Measurements from ENCODE around the gene ZRANB1.

ZRANB1 gene

DNA sequence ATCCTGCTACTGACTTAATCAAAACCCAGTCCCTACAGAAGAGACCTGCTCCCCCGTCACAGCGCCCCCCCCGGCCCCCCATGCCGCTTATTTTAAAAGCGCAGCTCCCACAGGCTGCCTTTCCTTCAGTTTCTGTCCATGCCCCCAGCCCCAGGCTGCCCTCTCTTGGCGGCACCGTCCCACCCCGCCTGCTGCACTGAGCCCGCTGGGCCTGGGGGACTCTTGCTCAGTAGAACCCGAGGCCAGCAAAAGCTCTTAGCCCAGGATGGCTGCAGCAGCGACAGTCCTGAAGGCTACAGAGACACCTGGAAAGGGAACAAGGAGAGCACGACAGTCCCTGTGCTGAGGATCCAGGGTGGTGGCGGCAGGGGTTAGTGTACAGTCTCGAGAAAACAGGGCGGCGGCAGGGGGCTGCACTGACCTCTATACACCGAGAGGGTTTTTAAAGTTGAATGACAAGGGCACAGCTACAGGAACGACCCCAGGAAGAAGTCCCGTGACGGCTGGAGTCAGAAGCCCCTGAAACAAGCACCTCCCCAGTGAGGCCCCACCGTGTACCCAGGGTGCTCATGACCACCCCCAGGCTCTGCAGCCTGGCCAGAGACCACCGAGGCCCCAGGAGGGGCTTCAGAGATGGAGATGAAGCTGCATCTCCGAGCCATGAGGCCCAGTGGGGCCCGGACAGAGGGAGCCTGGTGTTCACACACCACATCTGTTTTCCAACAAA, 54.4 kb downstream of the ZRANB1 start:
- no peak for DNase-seq

DNA sequence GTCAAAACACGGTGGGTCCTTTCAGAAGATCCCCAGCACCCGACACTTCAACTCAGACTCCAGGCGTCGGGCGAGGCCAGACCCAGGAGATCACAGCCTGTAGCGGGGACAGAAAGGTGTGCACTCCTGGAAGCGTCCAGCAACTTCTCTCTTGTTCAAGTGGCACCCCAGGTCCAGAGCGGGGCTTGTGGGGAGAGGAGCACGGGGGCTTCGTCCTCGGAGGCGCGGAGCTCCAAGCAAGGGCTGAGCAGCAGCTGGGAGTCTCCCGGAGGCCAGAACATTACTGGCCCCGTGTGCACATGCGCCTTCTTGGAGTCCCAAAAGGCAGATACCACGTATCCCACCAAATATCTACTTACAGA, 54.9 kb downstream of the ZRANB1 start:
- DNase-seq: no peak

DNA sequence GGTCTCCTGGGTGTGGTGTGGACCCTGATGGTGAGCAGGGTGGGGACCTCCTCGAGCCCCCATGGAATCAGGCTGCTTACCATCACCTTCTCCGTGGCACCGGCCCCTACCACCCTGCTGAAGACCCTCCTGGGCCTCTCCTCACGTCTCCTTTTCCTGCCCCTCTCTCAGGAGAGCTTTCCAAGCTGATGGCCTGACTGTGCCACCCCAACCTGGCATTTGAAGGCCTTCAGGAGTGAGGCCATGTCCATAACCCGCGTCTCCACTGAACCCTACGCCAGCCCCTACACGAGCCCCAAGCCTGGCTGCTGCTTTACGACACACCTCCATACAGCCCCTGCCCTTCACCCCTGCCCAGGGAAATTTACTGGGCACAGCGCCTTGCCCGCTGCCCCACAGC, 55.4 kb downstream of the ZRANB1 start:
- no peak for DNase-seq

DNA sequence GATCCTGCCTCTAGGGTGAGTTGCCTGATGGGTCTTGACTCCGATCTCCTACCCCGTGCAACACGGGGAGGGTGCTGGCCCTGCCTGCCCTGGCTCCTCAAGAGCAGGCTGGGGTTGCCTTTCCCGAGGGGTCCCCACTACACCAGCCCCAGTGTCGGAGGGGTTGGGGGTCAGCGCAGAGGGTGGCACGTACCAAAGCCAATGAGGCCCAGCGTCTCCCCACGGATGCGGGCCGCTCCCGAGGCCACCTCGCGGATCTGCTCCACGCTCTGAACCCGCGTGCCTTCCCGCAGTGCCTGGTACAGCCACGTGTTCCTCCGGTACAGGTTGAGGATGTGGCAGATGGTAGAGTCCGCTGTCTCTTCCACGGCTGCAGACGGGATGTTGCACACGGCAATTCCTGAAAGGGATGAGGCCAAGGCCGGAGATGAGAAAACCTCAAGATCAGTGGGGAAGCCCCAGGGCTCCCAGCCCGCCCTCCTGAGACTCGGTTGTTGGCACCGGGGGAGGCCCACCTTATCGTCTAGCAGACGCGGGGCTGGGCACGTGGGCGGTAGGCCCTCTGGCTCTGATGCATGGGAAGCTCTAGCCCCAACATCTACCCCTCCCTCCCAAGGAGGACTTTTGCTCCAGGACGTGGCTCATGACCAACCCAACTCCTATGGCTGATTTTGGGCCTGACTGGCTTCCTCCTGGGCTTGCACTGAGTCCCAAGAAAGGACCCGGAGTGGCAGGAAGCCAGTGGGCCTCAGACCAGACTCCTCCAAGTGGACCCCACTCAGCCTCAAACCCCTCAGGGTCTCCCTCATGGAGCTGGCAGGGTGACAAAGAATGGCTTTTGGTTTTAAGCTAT, 56.1 kb downstream of the ZRANB1 start:
- no peak for DNase-seq

DNA sequence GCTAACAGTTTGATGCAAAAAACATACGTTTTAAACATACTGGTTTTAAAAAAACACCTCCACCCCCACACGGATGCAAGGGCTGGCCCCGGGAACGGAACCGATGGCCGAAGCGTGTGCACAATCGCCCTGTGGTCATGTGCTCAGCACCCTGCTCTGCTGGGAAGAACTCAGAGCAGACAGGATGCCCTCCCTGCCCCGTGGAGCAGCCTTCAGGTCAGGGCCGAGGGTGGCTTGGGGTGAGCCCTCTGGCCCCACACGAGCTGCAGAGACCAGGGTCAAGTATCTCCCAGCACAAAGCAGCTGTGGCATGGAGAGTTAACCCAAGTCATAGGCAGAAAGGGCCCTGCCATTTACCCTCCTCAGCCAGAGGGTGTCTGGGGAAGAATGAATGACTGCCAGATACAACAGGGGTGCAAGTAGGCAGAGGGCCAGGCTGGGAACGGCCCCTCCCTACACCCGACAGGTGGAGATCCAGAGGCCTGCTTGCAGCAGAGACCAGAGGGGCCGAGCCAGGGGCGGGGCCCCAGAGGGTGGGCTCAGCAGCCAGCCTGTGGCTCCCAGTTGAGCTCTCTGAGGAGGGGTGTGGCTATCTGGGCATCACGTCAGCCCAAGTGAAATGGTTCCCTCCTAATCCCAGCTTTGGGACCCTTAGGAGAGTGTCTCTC, 56.8 kb downstream of the ZRANB1 start:
- DNase-seq: no peak

DNA sequence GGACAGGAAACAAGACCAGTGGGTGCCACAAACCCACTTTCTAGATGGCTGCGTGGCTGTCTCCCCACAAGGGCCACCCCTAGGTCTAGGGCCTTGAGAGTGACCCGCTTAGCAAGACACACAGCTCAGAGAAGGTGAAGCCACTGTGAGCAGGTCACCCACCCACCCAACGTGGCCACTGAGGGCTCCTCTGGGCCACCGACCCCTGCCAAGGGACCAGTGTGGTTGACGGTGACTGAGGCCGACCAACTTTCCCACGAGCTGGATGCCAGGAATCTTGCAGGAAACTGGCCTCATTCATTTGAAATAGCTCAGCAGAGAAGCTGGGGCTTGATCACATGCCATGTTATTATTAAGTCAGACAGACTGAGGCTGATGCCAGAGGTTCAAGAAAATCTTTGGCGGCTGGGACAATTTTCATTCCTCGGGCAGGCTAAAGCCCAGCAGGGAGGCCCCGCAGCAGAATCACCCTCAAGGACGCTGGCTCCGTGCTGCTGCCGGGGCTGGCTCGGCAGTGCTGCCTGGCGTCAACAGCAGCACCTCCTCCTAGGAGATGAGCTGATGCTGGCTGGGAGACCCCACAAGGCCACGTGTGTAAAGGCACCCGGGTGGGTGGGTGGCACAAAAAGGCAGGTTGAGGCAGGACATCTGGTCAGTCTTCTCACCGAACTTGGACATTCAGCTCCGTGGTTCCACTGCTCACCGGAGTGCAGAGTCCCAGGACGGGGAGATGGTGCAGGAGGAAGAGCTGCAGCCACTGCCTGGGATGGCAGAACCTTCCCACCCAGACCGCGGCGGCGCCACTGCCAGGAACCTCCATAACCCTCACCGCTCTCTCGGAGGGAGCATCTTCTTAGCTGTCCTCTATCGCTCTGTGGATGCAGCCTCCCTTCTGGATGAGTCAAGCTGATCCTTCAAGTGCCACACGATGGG, 57.8 kb downstream of the ZRANB1 start:
- DNase-seq: no peak

DNA sequence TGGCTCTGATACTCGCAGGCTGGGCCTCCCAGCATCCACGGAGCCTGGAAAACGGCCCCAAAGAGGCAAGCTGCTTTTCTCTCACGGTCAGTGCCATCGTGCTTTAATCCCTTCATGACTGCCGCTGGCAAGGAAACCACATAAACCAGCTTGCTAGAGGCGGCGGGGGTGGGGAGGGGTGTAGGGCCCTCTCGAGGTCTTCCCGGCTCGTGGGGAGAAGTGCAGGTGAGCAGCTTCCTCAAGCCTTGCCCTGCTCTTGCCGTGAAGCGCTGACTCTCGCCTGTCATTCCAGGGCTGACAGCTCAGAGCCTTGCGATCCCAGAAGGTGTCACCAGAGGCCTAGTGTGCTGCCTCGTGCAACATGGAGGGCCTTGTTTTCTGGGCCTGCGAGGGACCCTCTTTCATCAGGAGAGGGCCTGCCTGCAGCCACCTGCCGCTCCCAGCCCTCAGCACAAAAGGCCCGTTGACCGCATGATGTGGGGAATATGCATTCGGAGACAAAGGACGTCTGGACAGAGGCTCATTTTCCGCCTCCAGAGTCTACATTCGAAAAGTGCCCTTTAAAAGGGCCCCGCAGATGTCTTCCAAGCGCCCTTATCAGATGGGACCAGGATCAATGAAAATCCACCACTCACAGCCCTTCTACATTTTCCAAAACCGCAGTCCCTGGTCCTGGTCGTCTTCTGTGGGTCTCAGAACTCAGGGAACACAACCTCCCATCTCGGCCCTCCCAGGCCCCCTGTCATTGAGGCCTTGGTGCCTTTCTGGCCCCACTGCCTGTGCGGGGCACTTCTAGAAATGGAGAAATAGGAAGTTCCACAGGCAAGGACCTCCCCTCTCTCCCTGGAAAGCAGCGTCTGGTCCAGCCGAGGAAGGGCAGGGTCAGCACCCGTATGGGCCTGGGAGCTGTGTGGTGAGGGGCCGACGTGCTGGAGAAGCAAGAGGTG, 58.7 kb downstream of the ZRANB1 start:
- DNase-seq: no peak

DNA sequence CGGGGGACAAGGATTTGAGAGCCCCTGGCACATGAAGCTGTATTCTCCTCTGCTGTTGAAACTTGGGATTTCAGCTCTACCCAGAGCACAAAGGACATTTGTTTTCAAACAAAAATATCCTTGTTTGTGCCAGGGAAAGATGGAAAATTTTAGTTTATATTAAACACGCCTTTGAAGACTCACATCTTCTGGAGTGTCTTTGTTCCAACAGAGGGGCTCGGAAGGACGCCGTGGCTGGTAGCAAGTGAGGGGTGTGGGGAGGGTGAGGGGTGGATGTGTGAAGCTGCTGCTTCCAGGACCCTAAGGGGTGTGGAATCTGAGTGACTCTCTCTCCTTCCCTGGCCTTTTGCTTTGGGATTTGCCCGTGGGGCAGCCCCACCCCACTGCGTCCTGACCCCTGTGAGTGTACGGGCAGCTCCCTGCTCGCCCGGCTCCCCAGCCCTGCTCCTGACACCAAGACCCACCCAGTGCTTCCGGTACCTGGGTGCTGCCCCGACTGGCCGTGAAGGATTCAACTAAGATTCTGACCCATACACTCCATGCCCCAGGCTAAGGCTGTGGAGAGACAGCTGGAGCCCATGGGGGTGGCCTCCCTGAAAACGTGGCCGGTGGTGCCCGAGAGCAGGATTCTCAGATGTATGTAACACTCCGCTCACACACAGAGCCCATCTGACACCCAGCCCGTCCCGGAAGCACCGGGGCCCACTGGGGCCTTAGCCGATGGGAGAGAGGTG, 59.6 kb downstream of the ZRANB1 start:
- no peak for DNase-seq

DNA sequence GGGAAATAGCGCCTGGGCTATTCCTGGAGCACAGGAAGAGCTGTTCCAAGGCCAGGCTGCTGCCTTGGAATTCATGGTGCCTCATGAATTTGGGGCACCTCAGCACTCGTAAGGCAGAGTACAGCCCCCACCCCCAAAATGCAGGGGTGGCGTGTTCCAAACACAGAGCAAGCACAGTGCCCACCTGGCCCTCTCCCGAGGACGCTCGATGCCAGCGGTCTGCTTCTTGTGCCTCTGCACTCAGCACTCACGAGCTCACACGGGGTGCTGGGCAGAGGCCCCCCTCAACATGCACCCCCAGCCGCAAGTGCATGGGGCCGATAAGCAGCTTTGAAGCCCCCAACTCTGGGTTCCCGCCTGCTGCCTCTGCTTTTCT, 60.1 kb downstream of the ZRANB1 start:
- no peak for DNase-seq

DNA sequence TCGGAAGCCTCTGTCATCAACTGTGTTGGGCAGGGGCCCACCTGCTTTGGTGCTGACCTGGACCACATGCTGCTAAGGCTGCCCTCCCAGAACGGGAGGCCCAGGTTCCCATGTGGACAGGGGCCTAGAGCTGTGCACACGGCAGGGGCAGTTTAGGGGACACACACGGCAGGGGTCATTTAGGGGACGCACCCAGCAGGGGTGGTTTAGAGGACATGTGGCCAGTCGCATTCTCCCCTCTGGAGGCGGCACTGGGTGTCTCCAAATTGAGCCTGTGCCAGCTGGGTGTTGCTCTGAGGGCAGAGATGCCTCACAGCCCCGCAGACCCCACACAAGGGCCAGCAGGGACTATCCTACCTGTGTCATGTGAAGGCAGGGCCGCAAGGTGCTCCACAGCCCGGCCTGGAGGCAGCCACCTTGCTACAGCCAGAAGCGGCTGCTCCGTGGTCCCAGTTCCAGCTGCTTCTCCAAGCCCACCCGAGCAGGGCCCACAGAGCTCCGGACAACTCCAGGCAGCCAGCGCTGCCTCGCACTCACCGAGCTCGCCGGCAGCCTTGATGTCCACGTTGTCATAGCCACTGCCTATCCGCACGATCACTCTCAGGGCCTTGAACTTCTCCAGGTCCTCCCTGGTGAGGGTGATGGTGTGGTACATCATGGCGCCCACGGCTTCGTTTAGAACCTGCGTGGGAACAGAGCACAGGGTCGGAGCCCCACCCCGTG, 60.7 kb downstream of the ZRANB1 start:
- no peak for DNase-seq

DNA sequence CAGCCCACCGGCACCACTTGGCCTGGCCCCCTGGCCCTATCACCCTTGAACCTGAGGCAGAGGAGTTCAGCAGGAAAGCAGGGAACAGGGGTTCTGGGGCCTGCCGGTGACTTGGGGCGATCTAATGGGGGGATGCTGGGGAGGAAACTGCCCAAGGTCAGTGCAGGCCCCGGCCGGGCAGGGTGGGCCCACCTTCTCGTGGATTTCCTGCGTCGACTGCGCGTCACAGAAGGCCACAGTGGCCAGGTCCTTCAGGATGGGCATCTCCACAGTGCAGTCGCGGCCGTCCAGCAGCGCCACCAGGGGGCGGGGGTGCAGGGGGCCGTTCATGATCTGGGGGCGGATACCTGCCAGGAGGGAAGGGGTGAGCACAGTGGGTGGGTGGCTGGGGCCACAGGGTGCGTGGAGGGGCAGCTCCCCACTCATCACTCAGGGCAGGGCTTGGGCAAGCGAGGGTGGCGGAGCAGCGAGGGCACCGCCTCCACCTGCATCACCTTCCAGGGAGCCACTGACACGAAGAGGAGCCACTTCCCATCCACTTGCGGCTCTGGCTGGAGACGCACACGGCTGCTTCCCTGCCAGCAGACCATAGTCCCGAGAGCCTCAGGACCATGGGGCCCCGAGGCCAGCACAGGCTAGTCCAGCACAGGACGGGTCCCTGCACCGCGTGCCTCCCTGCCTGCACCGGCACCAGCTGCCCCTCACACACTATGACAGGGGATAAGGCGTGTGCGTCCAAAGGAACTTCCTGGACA, 61.4 kb downstream of the ZRANB1 start:
- DNase-seq: no peak

DNA sequence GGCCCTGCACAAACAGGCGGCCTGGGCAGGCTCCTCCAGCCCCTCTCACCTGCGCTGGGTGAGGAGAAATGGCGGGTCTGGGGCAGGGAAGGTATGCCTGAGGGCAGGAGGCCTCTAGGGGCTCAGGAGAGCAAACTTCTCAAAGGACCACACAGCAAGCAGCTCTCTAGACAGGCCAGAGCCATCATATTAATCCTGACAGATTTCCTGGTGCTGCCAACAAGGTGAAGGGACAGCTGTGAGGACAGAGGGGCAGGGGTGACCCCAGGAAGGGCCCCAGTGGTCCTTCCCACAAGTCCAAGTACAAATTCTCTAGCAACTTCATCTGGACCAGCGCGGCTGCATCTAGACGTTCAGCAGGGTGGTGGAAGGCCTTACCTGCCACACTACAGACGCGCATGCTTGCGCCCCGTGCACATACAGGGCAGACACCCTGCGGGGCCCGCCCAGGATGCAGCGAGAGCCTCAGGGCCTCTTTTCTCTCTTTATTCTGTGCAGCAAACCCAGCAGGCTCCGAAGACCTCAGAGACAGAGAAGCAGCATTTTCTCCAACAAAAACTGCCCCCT, 62.1 kb downstream of the ZRANB1 start:
- DNase-seq: no peak

DNA sequence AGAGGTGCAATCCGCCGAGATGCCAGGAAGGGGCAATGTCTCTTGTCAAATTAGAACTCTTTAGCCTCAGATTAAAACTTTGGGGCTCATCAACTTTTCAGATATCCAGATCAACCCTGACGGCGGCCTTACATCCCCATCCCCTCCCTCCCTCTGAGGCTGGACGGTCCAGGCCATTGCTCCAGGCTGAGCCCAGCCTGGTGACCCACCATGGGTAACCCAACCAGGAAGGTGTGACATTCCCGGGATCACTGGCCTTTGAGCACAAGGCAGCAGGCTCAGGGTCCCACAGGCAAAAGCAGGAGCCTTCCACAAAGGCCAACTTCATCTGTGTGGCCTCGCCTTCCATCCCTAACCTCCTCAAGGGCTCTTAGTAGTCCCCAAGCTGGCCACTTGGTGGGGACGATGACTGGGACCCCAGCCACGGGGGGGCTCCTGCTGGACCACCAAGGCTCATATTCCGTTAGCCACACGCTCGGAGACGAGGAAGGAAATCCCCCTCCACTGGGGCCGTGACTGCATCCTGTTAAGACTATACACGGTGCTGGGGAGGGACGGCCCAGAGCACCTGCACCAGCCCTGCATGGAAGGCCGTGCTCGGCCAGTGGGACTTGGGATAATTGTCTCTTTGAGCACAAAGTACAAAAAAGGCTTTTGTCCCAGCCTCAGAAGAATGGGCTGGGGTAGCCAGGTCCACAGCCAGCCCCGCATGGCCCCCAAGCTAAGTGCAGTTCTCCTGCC, 62.8 kb downstream of the ZRANB1 start:
- no peak for DNase-seq

DNA sequence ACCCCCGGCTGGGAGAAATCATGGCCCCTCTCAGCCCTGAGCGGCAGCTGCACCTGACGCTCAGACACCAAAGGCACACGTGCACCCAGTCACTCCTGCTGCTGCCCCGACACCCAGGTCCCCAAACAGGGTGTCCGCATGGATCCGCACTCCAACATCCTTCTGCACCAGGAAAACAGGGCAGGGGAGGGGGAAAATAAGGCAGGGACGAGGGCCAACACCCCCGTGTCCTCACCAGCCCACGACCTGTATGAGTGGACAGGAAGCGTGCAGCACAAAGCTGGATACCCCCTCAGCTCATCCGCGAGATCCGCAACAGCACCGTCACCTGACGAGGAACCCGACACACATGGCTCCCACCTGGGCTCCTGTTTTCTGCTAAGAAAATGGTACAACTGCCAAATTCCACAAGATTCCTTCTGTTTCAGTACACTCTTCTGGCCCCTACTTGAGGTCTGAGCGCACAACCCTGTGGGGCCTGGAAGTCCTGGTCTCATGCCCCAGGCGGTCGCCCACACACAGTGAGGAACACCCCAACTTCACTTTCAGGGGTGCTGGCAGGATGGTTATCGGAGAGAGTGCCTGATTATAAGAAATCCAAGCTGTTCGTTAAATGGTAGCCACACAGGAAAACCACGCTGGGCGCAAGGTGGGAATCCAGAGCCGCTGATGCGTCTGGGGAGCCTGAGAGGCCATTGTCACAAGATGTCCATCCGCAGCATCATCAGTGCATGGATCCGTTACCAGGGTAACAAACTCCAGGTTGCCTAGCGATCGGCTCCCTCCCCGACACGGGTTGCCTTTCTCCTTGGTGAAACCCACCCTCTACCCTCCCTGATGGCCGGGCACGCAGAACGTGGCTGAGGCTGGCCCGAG, 63.6 kb downstream of the ZRANB1 start:
- DNase-seq: no peak

DNA sequence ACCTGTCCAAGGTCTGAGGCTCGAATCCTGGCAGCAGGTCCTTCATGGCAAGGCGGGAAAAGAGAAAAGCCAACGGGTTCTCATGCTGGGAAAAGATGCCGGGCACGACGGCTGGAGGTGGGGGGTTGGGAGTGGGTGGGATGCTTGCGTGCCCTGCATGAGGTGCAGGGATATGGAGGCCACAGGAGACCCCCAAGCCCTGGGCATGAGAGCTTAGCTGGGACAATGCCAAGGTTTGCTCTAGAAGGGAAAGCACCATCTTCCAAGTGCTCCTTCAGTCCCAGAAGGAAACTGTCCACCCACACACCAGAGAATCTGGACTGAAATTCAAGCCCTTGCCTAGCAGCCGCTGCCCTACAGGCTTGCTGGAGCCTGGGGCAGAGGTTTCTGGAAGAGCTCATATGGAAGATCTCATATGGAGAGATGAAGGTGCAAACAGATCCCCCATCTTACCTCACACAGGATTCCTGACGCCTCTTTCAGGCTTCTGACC, 64.3 kb downstream of the ZRANB1 start:
- DNase-seq: no peak

DNA sequence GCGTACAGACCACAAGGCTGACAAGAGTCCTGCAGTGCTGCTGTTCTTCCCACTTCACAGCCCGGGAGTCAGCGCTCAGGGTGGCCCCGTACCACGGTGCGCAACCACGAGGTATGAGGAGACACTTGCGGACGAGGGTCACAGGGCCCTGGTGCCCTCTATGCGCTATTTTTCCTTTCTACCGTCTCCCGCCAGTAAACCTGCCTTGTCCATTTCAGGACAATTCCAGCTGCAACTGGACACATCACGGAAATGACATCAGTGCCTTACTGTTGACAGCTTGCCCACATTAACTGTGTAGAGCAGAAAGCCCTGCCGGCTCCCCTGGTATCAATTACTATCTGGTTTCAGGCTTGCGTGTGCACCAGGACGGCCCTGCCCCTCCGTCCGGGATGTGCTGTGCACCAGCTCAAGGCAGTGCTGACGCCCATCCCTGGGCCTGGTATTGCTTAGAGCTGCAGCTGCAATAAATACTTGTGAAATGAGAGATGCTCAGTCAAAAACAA, 65.1 kb downstream of the ZRANB1 start:
- DNase-seq: no peak

DNA sequence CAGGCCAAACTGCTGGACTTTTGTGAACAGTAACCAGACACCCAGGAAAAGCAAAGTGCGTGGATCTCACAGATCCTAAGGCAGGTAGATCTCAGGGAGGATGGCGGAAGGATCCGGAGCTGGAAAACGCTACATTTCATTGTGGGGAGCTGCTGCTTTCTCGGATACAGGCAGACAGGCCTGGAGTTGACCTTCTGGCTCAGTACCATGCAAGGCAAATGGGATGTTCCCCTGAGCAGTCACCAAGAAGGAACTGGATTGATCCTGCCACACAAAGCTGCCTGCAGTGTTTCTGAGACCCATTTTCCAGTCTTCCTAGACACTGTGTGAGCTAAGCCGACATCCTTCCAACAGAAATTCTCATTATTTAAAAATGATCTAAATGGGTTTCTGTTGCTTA, 65.5 kb downstream of the ZRANB1 start:
- DNase-seq: no peak
